Neural cell (in vitro differentiated cells): ENCODE measurements around the gene GRM4. TPM values are rescaled to one million over a fixed set of nuclear protein-coding genes. Genes with fewer than 3 reads are reported as not detected.

ENCODE experiments used
- H2AFZ ChIP-seq: fragments of 200-600, 300-800 bp; sonication (generic), shearing (Covaris generic); 2 replicates; pipeline ENCODE4 v1.6.0; 2014; ENCODE audit warnings: low read depth, mild to moderate bottlenecking, antibody characterized with exemption, low read length, moderate library complexity
- H3F3A ChIP-seq: fragments of 200-600 bp; shearing (Covaris generic); 2 replicates; pipeline ENCODE4 v1.6.1; 2016; ENCODE audit warnings: mild to moderate bottlenecking, moderate library complexity, mixed read lengths, antibody characterized with exemption, low read length; ENCODE audit not compliant: insufficient read depth, poor library complexity, severe bottlenecking
- H3K27ac ChIP-seq: fragments of 200-600, 300-800 bp; sonication (generic), shearing (Covaris generic); 2 replicates; pipeline ENCODE4 v1.5.1; 2014; ENCODE audit warnings: mild to moderate bottlenecking, low read length, moderate library complexity
- H3K27me3 ChIP-seq: fragments of 300-800, 200-600 bp; sonication (generic), shearing (Covaris generic); 2 replicates; pipeline ENCODE4 v1.6.0; 2014; ENCODE audit warnings: mild to moderate bottlenecking, low read depth, low read length, moderate library complexity; ENCODE audit not compliant: insufficient read depth
- H3K36me3 ChIP-seq: fragments of 300-800, 200-600 bp; sonication (generic), shearing (Covaris generic); 2 replicates; pipeline ENCODE4 v1.5.1; 2014; ENCODE audit warnings: mild to moderate bottlenecking, antibody characterized with exemption, low read length, moderate library complexity; ENCODE audit not compliant: insufficient read depth
- H3K4me2 ChIP-seq: fragments of 300-800, 200-600 bp; sonication (generic), shearing (Covaris generic); 2 replicates; pipeline ENCODE4 v1.6.0; 2014; ENCODE audit warnings: mild to moderate bottlenecking, low read length
- H3K4me3 ChIP-seq: fragments of 300-800, 200-600 bp; sonication (generic), shearing (Covaris generic); 2 replicates; pipeline ENCODE4 v1.5.1; 2014; ENCODE audit warnings: mild to moderate bottlenecking, low read length, moderate library complexity
- H3K79me2 ChIP-seq: fragments of 200-600 bp; shearing (Covaris generic); replicated peaks from 2 replicates; pipeline ENCODE4 v1.6.0; 2014; ENCODE audit warnings: mild to moderate bottlenecking, low read length, moderate library complexity; ENCODE audit not compliant: insufficient read depth
- H3K9ac ChIP-seq: fragments of 300-800, 200-600 bp; sonication (generic), shearing (Covaris generic); 2 replicates; pipeline ENCODE4 v1.6.1; 2016; ENCODE audit warnings: mild to moderate bottlenecking, low read length, mixed read lengths
- H3K9me2 ChIP-seq: fragments of 200-600 bp; shearing (Covaris generic); 2 replicates; pipeline ENCODE4 v1.6.1; 2016; ENCODE audit warnings: mild to moderate bottlenecking, low read length, mixed read lengths; ENCODE audit not compliant: insufficient read depth
- H3K9me3 ChIP-seq: fragments of 200-600, 300-800 bp; sonication (generic), shearing (Covaris generic); 2 replicates; pipeline ENCODE4 v1.6.1; 2016; ENCODE audit warnings: mild to moderate bottlenecking, mixed run types, low read length, moderate library complexity, mixed read lengths
- H4K20me1 ChIP-seq: fragments of 200-600 bp; shearing (Covaris generic); 2 replicates; pipeline ENCODE4 v1.6.1; 2016; ENCODE audit warnings: mild to moderate bottlenecking, mixed run types; ENCODE audit not compliant: insufficient read depth
- CTCF ChIP-seq: fragments of 450-650 bp; IDR thresholded peaks from 2 replicates; pipeline ENCODE4 v1.5.1; 2014; ENCODE audit warnings: antibody characterized with exemption, mild to moderate bottlenecking, moderate library complexity; ENCODE audit not compliant: poor library complexity, severe bottlenecking
- EP300 ChIP-seq: fragments of 450-650 bp; conservative IDR thresholded peaks from 2 replicates; pipeline ENCODE4 v1.6.1; 2014; ENCODE audit warnings: antibody characterized with exemption, mild to moderate bottlenecking, moderate library complexity; ENCODE audit not compliant: poor library complexity, severe bottlenecking
- EZH2 ChIP-seq: fragments of 200-600, 300-800 bp; shearing (Covaris generic), sonication (generic); IDR thresholded peaks from 2 replicates; pipeline ENCODE4 v1.6.1; 2014; ENCODE audit warnings: antibody characterized with exemption, low read length, borderline replicate concordance, mild to moderate bottlenecking; ENCODE audit not compliant: insufficient read depth, poor library complexity, severe bottlenecking
- MXI1 ChIP-seq: fragments of 450-650 bp; conservative IDR thresholded peaks from 2 replicates; pipeline ENCODE4 v1.6.1; 2014; ENCODE audit warnings: antibody characterized with exemption, mild to moderate bottlenecking; ENCODE audit not compliant: poor library complexity, severe bottlenecking
- POLR2AphosphoS5 ChIP-seq: IDR thresholded peaks from 2 replicates; pipeline ENCODE4 v1.6.1; 2012
- RAD21 ChIP-seq: fragments of 450-650 bp; conservative IDR thresholded peaks from 2 replicates; pipeline ENCODE4 v1.6.1; 2014; ENCODE audit warnings: antibody characterized with exemption, mild to moderate bottlenecking, moderate library complexity
- REST ChIP-seq: IDR thresholded peaks from 2 replicates; pipeline ENCODE4 v1.6.1; 2012; ENCODE audit warnings: borderline replicate concordance
- SMC3 ChIP-seq: fragments of 450-650 bp; conservative IDR thresholded peaks from 2 replicates; pipeline ENCODE4 v1.6.1; 2014; ENCODE audit warnings: antibody characterized with exemption, mild to moderate bottlenecking, moderate library complexity; ENCODE audit not compliant: poor library complexity
- TAF1 ChIP-seq: IDR thresholded peaks from 2 replicates; pipeline ENCODE4 v1.6.1; 2012; ENCODE audit warnings: low read depth
- polyA plus RNA-seq: library from polyadenylated mRNA; depleted of rRNA; stranded (reverse); fragments of >200 nt; gene quantifications from 2 replicates; pipeline ENCODE4 v1.2.3, GENCODE V29; 2014

GRM4 gene
- polyA plus RNA-seq, 1 donor from 2014 or later: 2.1 TPM

- no peaks in the 10 kb centered on the region for H3F3A ChIP-seq
- H3K9me3 ChIP-seq: no peaks in the 10 kb centered on the region
- no peak overlapping the region for H2AFZ ChIP-seq
- no peak overlapping the region for H3K4me2 ChIP-seq
- TF ChIP-seq EP300 (no peak), EZH2 (no peak), RAD21 (no peak), REST (no peak), SMC3 (no peak), CTCF (no peak), TAF1 (no peak), POLR2AphosphoS5 (no peak), MXI1 (no peak)
- no peak overlapping the region for H3K9ac ChIP-seq
- H3K9me2 ChIP-seq: no peaks in the 10 kb centered on the region
- no peaks in the 10 kb centered on the region for H4K20me1 ChIP-seq
- H3K79me2 ChIP-seq: no peaks in the 10 kb centered on the region
- no peaks in the 10 kb centered on the region for H3K27me3 ChIP-seq
- H3K27ac ChIP-seq: no peak overlapping the region
- H3K4me3 ChIP-seq: no peak overlapping the region
- no peaks in the 10 kb centered on the region for H3K36me3 ChIP-seq
Measured at GRCh38 chr6:34066218-34066571, 79.7 kb downstream of the GRM4 start.

GRCh38 chr6:34065466-34066217, 80.2 kb downstream of the GRM4 start:
- no peaks in the 10 kb centered on the region for H3K79me2 ChIP-seq
- H3K9me2 ChIP-seq: no peaks in the 10 kb centered on the region
- H3K27ac ChIP-seq: no peak overlapping the region
- no peaks in the 10 kb centered on the region for H3K36me3 ChIP-seq
- H3K9me3 ChIP-seq: no peaks in the 10 kb centered on the region
- no peak overlapping the region for H2AFZ ChIP-seq
- no peak overlapping the region for H3K9ac ChIP-seq
- TF ChIP-seq RAD21 (no peak), REST (no peak), MXI1 (no peak), SMC3 (no peak), POLR2AphosphoS5 (no peak), EZH2 (no peak), EP300 (no peak), CTCF (no peak), TAF1 (no peak)
- no peak overlapping the region for H3K4me3 ChIP-seq
- no peak overlapping the region for H3K4me2 ChIP-seq
- H4K20me1 ChIP-seq: no peaks in the 10 kb centered on the region
- H3F3A ChIP-seq: no peaks in the 10 kb centered on the region
- H3K27me3 ChIP-seq: no peaks in the 10 kb centered on the region
